Measurements from ENCODE around the gene POMT1. TPM values are rescaled to one million over a fixed set of nuclear protein-coding genes. Genes with fewer than 3 reads are reported as not detected.

POMT1 gene
- total RNA-seq, 1 experiment from 2014 or later = 34.1 TPM

DNA sequence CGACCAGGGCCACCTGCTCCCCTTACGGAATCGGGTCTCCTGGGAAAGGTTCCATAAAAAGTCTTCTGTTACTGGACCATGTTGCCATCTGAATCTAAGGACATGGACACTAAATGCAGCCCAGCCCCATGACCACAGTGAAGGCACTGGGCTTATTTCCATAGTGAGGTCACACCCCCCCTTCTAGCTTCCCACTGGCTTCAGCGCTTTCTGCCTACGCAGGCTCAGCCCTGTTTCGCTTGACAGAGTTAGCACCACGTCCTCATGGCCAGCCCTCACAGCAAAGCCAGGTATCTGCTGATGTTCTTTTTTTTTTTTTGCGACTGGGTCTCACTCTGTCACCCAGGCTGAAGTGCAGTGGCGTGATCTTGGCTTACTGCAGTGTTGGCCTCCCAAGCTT, 14.2 kb downstream of the POMT1 start:
- no peak overlapping the region for H3K23ac ChIP-seq (ENCODE audit: insufficient read length, low read depth, low read length)
- no peak overlapping the region for H3K4ac ChIP-seq (ENCODE audit: low read depth, low read length)
- no peaks in the 10 kb centered on the region for H3K79me2 ChIP-seq (ENCODE audit: insufficient read depth, low read length)
- H2BK15ac ChIP-seq (ENCODE audit: low read depth, low read length) = no peak overlapping the region
- no peak overlapping the region for H2BK12ac ChIP-seq (ENCODE audit: insufficient read length, low read depth, low read length)
- TF ChIP-seq, protein P1, sequence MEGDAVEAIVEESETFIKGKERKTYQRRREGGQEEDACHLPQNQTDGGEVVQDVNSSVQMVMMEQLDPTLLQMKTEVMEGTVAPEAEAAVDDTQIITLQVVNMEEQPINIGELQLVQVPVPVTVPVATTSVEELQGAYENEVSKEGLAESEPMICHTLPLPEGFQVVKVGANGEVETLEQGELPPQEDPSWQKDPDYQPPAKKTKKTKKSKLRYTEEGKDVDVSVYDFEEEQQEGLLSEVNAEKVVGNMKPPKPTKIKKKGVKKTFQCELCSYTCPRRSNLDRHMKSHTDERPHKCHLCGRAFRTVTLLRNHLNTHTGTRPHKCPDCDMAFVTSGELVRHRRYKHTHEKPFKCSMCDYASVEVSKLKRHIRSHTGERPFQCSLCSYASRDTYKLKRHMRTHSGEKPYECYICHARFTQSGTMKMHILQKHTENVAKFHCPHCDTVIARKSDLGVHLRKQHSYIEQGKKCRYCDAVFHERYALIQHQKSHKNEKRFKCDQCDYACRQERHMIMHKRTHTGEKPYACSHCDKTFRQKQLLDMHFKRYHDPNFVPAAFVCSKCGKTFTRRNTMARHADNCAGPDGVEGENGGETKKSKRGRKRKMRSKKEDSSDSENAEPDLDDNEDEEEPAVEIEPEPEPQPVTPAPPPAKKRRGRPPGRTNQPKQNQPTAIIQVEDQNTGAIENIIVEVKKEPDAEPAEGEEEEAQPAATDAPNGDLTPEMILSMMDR (conservative IDR thresholded peaks at IDR 0.05) = no peak
- no peak overlapping the region for H2BK5ac ChIP-seq (ENCODE audit: insufficient read length, low read length)
- H3K14ac ChIP-seq (ENCODE audit: insufficient read depth, low read length) = no peak overlapping the region
- no peak overlapping the region for H2BK20ac ChIP-seq (ENCODE audit: low read depth, low read length, poor library complexity, severe bottlenecking)
- no peaks in the 10 kb centered on the region for H3K27me3 Mint-ChIP-seq (ENCODE audit: low read depth)
- no peaks in the 10 kb centered on the region for H3K4me1 Mint-ChIP-seq
- peaks cover 43 to 74% (median 46%) of the 10 kb centered on the region in 3 experiments; a peak in 6 of 7 replicates for H3K36me3 Mint-ChIP-seq (ENCODE audit: insufficient read depth in 1 of 3, low read depth in 3 of 3)
- no peak for DNase-seq
- no peak overlapping the region for H3K27ac ChIP-seq (ENCODE audit: insufficient read length, low read depth, low read length)
- H2BK120ac ChIP-seq (ENCODE audit: low read depth, low read length, poor library complexity, severe bottlenecking) = no peak overlapping the region
- H4K20me1 ChIP-seq (ENCODE audit: control insufficient read depth, insufficient read depth, insufficient read length) = no peaks in the 10 kb centered on the region
- no peaks in the 10 kb centered on the region for H3K9me3 ChIP-seq (ENCODE audit: control insufficient read depth, low read depth, low read length)
- no peak overlapping the region for H3K27ac Mint-ChIP-seq
- no peak overlapping the region for H3K18ac ChIP-seq (ENCODE audit: insufficient read length, low read depth, low read length)
- no peak overlapping the region for H2AK5ac ChIP-seq (ENCODE audit: insufficient read length, low read length)
- no peak overlapping the region for H4K91ac ChIP-seq (ENCODE audit: insufficient read length, low read depth, low read length)
- no peaks in the 10 kb centered on the region for H3K27me3 ChIP-seq (ENCODE audit: insufficient read depth, low read length)
- H3K4me3 Mint-ChIP-seq = no peak overlapping the region
- H4K5ac ChIP-seq (ENCODE audit: insufficient read length, low read depth, low read length) = no peak overlapping the region
- H3K9me3 Mint-ChIP-seq = no peaks in the 10 kb centered on the region
- no peak overlapping the region for H2AFZ ChIP-seq (ENCODE audit: low read length)
- no peak overlapping the region for H3K9ac ChIP-seq (ENCODE audit: extremely low read depth, insufficient read length, low read length)
- no peaks in the 10 kb centered on the region for H3K4me1 ChIP-seq (ENCODE audit: insufficient read depth, low read length)
- no peak overlapping the region for H3T11ph ChIP-seq (ENCODE audit: low read length)
- no CpG with 5 or more reads among the region's 9 CpGs for WGBS (ENCODE audit: extremely low coverage, insufficient read length, low lambda C conversion rate)
- H4K8ac ChIP-seq (replicated peaks; ENCODE audit: insufficient read length, low read depth, low read length) = no peak overlapping the region
- H3K79me1 ChIP-seq (ENCODE audit: insufficient read depth, low read depth, low read length, poor library complexity, severe bottlenecking) = no peaks in the 10 kb centered on the region
- H3K23me2 ChIP-seq (ENCODE audit: insufficient read length, low read depth, low read length, poor library complexity, severe bottlenecking) = no peaks in the 10 kb centered on the region
- no peak overlapping the region for H3K56ac ChIP-seq (ENCODE audit: insufficient read length, low read depth, low read length)
- no peak overlapping the region for H3K4me2 ChIP-seq (ENCODE audit: insufficient read depth, insufficient read length, low read length)

Measured in H9 (cell line).